Testis (tissue), 3 donors: ENCODE data around the gene CASP3. TPM values are rescaled to one million over a fixed set of nuclear protein-coding genes. Genes with fewer than 3 reads are reported as not detected.

ENCODE experiments used
- DNase-seq: peaks from one replicate; pipeline ENCODE4 v3.0.0-alpha.2; 2019
- H3K27ac ChIP-seq, 2 donors: fragments of 200-600 bp; sonication (generic); one replicate each; pipeline ENCODE4 v1.5.1; 2019
- H3K27me3 ChIP-seq: fragments of 200-600 bp; sonication (generic); one replicate; pipeline ENCODE4 v1.5.1; 2019
- H3K36me3 ChIP-seq: fragments of 200-600 bp; sonication (generic); one replicate; pipeline ENCODE4 v1.5.1; 2017; ENCODE audit warnings: low read depth; ENCODE audit errors: missing control alignments
- H3K4me1 ChIP-seq: fragments of 200-600 bp; sonication (generic); one replicate; pipeline ENCODE4 v1.5.1; 2019
- H3K4me3 ChIP-seq, 2 donors: fragments of 200-600 bp; sonication (generic); one replicate each; pipeline ENCODE4 v1.5.1; 2017 to 2019
- H3K9me3 ChIP-seq: fragments of 200-600 bp; sonication (generic); one replicate; pipeline ENCODE4 v1.5.1; 2017
- POLR2A ChIP-seq: fragments of 450-650 bp; IDR thresholded peaks from one replicate; pipeline ENCODE4 v1.6.1; 2017; ENCODE audit warnings: antibody characterized with exemption, mild to moderate bottlenecking, moderate library complexity
- WGBS, 2 donors: methylation state at CpG; one replicate each; pipeline ENCODE4 v1.1.5; 2018; 5-methylcytosine and 5-hydroxymethylcytosine counted together
- intact Hi-C: fragments of 100-400 bp; cut with DNase I; formaldehyde crosslinking; loops from one replicate; pipeline ENCODE4 v1.15.1; 2023; ENCODE audit warnings: low total_unique reads
- polyA plus RNA-seq: library from polyadenylated mRNA; stranded (reverse); fragments of 350-450 nt; fragmentation: Illumina TruSeq; extraction: RNeasy Lipid Tissue Mini Kit (QIAGEN cat#74804); gene quantifications from one replicate; pipeline ENCODE4 v1.2.3, GENCODE V29; 2014; ENCODE audit warnings: low read depth, low replicate concordance; ENCODE audit not compliant: insufficient read depth
- total RNA-seq, 2 donors: library from RNA; depleted of rRNA; stranded (reverse); fragments of >200 nt; gene quantifications; one replicate each; pipeline ENCODE4 v1.2.3, GENCODE V29; 2016
- TF ChIP-seq, protein P1 (sequence below), 3 experiments: fragments of 450-650 bp in 2 of 3; fragments of 200-600 bp in 1 of 3; sonication (generic) in 1 of 3; IDR thresholded peaks; one replicate each; pipeline ENCODE4 v1.5.1; 2016 to 2019; ENCODE audit warnings: antibody characterized with exemption in 3 of 3, mild to moderate bottlenecking in 2 of 3, moderate library complexity in 1 of 3

The CASP3 gene
- total and polyA plus RNA-seq, 3 donors from 2014 or later = 12.0 to 20.2 (median 12.3) TPM

- no peaks in the 10 kb centered on the region for H3K4me1 ChIP-seq
- H3K4me3 ChIP-seq = no peak overlapping the region
- intact Hi-C loops = no loop called here
- no peaks in the 10 kb centered on the region for H3K9me3 ChIP-seq
- DNase-seq = no peak
- H3K27me3 ChIP-seq = no peaks in the 10 kb centered on the region
- no peak for TF ChIP-seq POLR2A
- TF ChIP-seq, protein P1, sequence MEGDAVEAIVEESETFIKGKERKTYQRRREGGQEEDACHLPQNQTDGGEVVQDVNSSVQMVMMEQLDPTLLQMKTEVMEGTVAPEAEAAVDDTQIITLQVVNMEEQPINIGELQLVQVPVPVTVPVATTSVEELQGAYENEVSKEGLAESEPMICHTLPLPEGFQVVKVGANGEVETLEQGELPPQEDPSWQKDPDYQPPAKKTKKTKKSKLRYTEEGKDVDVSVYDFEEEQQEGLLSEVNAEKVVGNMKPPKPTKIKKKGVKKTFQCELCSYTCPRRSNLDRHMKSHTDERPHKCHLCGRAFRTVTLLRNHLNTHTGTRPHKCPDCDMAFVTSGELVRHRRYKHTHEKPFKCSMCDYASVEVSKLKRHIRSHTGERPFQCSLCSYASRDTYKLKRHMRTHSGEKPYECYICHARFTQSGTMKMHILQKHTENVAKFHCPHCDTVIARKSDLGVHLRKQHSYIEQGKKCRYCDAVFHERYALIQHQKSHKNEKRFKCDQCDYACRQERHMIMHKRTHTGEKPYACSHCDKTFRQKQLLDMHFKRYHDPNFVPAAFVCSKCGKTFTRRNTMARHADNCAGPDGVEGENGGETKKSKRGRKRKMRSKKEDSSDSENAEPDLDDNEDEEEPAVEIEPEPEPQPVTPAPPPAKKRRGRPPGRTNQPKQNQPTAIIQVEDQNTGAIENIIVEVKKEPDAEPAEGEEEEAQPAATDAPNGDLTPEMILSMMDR (IDR thresholded peaks at IDR 0.05) = no peak
- no peaks in the 10 kb centered on the region for H3K36me3 ChIP-seq
- no peak overlapping the region for H3K27ac ChIP-seq
Measured at GRCh38 chr4:184694412-184694956, 45.2 kb upstream of the CASP3 start.

GRCh38 chr4:184693056-184693455 lies 43.8 kb upstream of the CASP3 start:
- no peak overlapping the region for H3K4me3 ChIP-seq
- no peaks in the 10 kb centered on the region for H3K4me1 ChIP-seq
- H3K27me3 ChIP-seq = no peaks in the 10 kb centered on the region
- H3K36me3 ChIP-seq = no peaks in the 10 kb centered on the region
- TF ChIP-seq, protein P1 (IDR thresholded peaks at IDR 0.05) = no peak
- no peak for TF ChIP-seq POLR2A
- 89 to 93% methylated on average over 5 of the region's 5 CpGs for WGBS, 2 donors
- intact Hi-C loops = no loop called here
- no peaks in the 10 kb centered on the region for H3K9me3 ChIP-seq
- H3K27ac ChIP-seq = no peak overlapping the region
- DNase-seq = no peak

GRCh38 chr4:184689681-184690080 lies 40.4 kb upstream of the CASP3 start:
- no peak overlapping the region for H3K4me3 ChIP-seq
- H3K27me3 ChIP-seq = no peaks in the 10 kb centered on the region
- intact Hi-C loops = no loop called here
- no peaks in the 10 kb centered on the region for H3K4me1 ChIP-seq
- TF ChIP-seq, protein P1 (IDR thresholded peaks at IDR 0.05) = no peak
- TF ChIP-seq POLR2A = no peak
- no peak for DNase-seq
- WGBS, 2 donors = 60 to 79% methylated on average over 5 of the region's 5 CpGs
- no peak overlapping the region for H3K27ac ChIP-seq
- H3K36me3 ChIP-seq = no peaks in the 10 kb centered on the region
- no peaks in the 10 kb centered on the region for H3K9me3 ChIP-seq

GRCh38 chr4:184688447-184688846 lies 39.2 kb upstream of the CASP3 start:
- no peak for DNase-seq
- no peaks in the 10 kb centered on the region for H3K36me3 ChIP-seq
- WGBS, 2 donors = 73 to 83% methylated on average over 11 of the region's 11 CpGs
- no peaks in the 10 kb centered on the region for H3K9me3 ChIP-seq
- H3K4me1 ChIP-seq = no peaks in the 10 kb centered on the region
- H3K27ac ChIP-seq = no peak overlapping the region
- H3K4me3 ChIP-seq = no peak overlapping the region
- TF ChIP-seq POLR2A = no peak
- TF ChIP-seq, protein P1 (IDR thresholded peaks at IDR 0.05) = no peak
- H3K27me3 ChIP-seq = no peaks in the 10 kb centered on the region
- intact Hi-C loops = no loop called here

DNA sequence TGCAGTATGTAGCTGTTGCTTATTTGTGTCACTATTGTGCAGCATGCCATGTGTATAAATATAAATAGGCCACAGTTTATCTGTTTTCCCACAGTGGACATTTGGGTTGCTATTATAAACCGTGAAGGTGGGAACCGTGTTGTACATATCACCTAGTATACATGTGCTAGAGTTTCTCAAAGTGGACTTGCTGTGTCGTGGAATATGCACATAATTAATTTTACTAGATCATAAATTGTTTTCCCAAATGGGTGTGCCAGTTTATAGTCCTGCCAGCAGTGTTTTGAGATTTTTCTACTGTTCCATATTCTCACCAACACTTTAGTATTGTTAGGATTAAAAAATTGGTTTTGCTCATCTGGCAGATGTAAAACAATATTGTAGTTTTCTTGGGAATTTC lies 38.8 kb upstream of the CASP3 start:
- no peak overlapping the region for H3K4me3 ChIP-seq
- intact Hi-C loops = no loop called here
- WGBS, 2 donors = 59 to 65% methylated on average over 3 of the region's 3 CpGs

More for the DNA sequence above, 38.8 kb upstream of the CASP3 start:
- Histone ChIP-seq H3K27me3 (no peaks in the 10 kb centered on the region), H3K9me3 (no peaks in the 10 kb centered on the region), H3K27ac (no peak overlapping the region), H3K36me3 (no peaks in the 10 kb centered on the region), H3K4me1 (no peaks in the 10 kb centered on the region)
- no peak for DNase-seq
- TF ChIP-seq, protein P1 (IDR thresholded peaks at IDR 0.05) = no peak
- no peak for TF ChIP-seq POLR2A
